ENCODE data around the gene TLR10. TPM values are rescaled to one million over a fixed set of nuclear protein-coding genes. Genes with fewer than 3 reads are reported as not detected.
"Not testable (repeated sequence)": the region's sequence is repeated elsewhere in the genome, so short reads cannot be mapped to it uniquely, and the experiment has no call there.

TLR10 gene
- polyA plus RNA-seq (ENCODE audit: insufficient read length in 4 of 4) = under 1 TPM; 0.20 to 0.98 (median 0.51) TPM

- DNase-seq (ENCODE audit: low read depth in 4 of 4, low spot score in 3 of 4) = no peak
Observed at GRCh38 chr4:38782452-38783108, at the start of gene TLR10. Gene TLR10 (minus strand): TSS chr4:38782990. CDS start chr4:38775590, 7,400 bp downstream.

- no peak for DNase-seq (ENCODE audit: low read depth in 4 of 4, low spot score in 3 of 4)
Observed at GRCh38 chr4:38832206-38832605, 49.4 kb upstream of the TLR10 start.

GRCh38 chr4:38831653-38832052 lies 48.9 kb upstream of the TLR10 start:
- DNase-seq (ENCODE audit: low read depth in 4 of 4, low spot score in 3 of 4) = no peak

- DNase-seq (ENCODE audit: low read depth in 4 of 4, low spot score in 3 of 4) = no peak
Observed at GRCh38 chr4:38829237-38829636, 46.4 kb upstream of the TLR10 start.

GRCh38 chr4:38823766-38824165 lies 41.0 kb upstream of the TLR10 start:
- DNase-seq (ENCODE audit: low read depth in 4 of 4, low spot score in 3 of 4) = no peak

GRCh38 chr4:38822748-38823303 lies 40.0 kb upstream of the TLR10 start:
- DNase-seq (ENCODE audit: low read depth in 4 of 4, low spot score in 3 of 4) = no peak

GRCh38 chr4:38821739-38822138 lies 38.9 kb upstream of the TLR10 start:
- DNase-seq (ENCODE audit: low read depth in 4 of 4, low spot score in 3 of 4) = no peak

GRCh38 chr4:38820329-38821061 lies 37.7 kb upstream of the TLR10 start:
- DNase-seq (ENCODE audit: low read depth in 4 of 4, low spot score in 3 of 4) = no peak

- DNase-seq (ENCODE audit: low read depth in 4 of 4, low spot score in 3 of 4) = no peak
Observed at GRCh38 chr4:38819569-38819968, 36.8 kb upstream of the TLR10 start.

- DNase-seq (ENCODE audit: low read depth in 4 of 4, low spot score in 3 of 4) = no peak
Observed at GRCh38 chr4:38818441-38818976, 35.7 kb upstream of the TLR10 start.

- DNase-seq (ENCODE audit: low read depth in 4 of 4, low spot score in 3 of 4) = no peak
Observed at GRCh38 chr4:38815885-38816782, 33.3 kb upstream of the TLR10 start.

GRCh38 chr4:38814386-38814785 lies 31.6 kb upstream of the TLR10 start:
- DNase-seq (ENCODE audit: low read depth in 4 of 4, low spot score in 3 of 4) = no peak

GRCh38 chr4:38811297-38811696 lies 28.5 kb upstream of the TLR10 start:
- DNase-seq (ENCODE audit: low read depth in 4 of 4, low spot score in 3 of 4) = no peak

GRCh38 chr4:38807462-38807861 lies 24.7 kb upstream of the TLR10 start:
- DNase-seq (ENCODE audit: low read depth in 4 of 4, low spot score in 3 of 4) = not testable (repeated sequence)

GRCh38 chr4:38806251-38806650 lies 23.5 kb upstream of the TLR10 start:
- DNase-seq (ENCODE audit: low read depth in 4 of 4, low spot score in 3 of 4) = not testable (repeated sequence)

GRCh38 chr4:38805530-38806145 lies 22.8 kb upstream of the TLR10 start:
- no peak for DNase-seq (ENCODE audit: low read depth in 4 of 4, low spot score in 3 of 4)

GRCh38 chr4:38804654-38805295 lies 22.0 kb upstream of the TLR10 start, which contains the start of gene TLR1:
Gene TLR1 (minus strand): TSS chr4:38804791. CDS start chr4:38798831, 5,960 bp downstream.
- peak in 3 of 4 donors; percentile 31 to 35 (median 31) for DNase-seq (ENCODE audit: low read depth in 4 of 4, low spot score in 3 of 4)

GRCh38 chr4:38803833-38804653 lies 21.3 kb upstream of the TLR10 start:
- DNase-seq (ENCODE audit: low read depth in 4 of 4, low spot score in 3 of 4) = no peak
